Prostate gland (tissue), 2 donors: ENCODE data around the gene UPF3B.
A peak's percentile ranks its signal among the peaks of the same experiment; 100 is the strongest.

Experiments used
- CTCF ChIP-seq, 4 experiments: fragments of 200-600 bp in 2 of 4; fragments of 450-650 bp in 2 of 4; sonication (generic) in 2 of 4; IDR thresholded peaks; 1 replicate in 3 of 4; 2 replicates in 1 of 4; pipeline ENCODE4 v1.5.1; 2016 to 2019; ENCODE audit warnings: antibody characterized with exemption in 4 of 4, mild to moderate bottlenecking in 2 of 4, moderate library complexity in 2 of 4
- POLR2AphosphoS5 ChIP-seq: sonication (generic); formaldehyde crosslinking; IDR thresholded peaks from one replicate; pipeline ENCODE4 v1.6.1; 2017; ENCODE audit warnings: antibody characterized with exemption

GRCh38 chrX:119791437-119792231 is 61.1 kb downstream of the UPF3B start, which contains the start of gene RPL39:
- TF ChIP-seq CTCF (IDR thresholded peaks at IDR 0.05): no peak
- TF ChIP-seq POLR2AphosphoS5: peak; percentile 70
